Epidermal melanocyte (primary cell): ENCODE results near the gene TUBB4B.

Source experiments
- DNase-seq: peaks from one replicate; pipeline ENCODE4 v3.0.0; 2011; ENCODE audit warnings: low spot score; ENCODE audit not compliant: insufficient read length

Gene TUBB4B

DNA sequence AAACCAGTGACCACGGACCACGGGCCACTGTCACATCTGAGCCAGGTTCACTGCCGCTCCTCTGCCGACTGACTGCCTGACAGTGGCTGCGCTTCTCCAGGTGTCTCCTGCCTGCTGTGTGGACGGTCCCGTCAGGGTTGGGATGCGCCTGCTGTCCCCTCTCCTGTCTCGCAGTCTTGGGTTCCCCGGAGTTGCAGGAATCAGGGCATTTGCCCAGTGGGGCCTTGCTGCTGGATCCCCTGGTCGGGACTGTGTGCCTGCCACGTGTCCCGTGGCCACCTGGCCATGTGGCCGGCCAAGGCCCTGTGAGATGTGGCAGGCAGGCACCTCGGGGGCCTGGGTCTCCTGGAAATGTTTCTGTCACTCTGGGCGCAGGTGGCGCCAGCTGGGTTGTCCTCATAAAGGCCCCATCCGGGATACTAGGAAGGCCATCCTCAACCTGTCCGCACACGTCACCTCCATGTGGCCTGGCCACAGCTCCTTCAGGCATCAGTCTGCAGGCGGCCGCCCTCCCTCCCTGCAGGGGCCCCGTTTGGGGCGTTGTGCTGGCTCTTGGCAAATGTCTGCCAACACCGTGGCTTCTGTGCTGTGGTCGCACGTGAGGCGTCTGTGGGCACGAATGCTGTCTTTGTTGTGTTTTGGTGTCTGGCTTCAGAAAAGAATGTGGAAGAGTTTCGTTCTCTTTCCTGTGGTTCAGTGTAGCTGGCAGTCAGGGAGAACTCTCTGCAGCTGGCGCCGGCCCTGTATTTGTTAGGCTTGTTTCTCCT, 30.0 kb downstream of the TUBB4B start:
- peak; percentile 77 for DNase-seq

DNA sequence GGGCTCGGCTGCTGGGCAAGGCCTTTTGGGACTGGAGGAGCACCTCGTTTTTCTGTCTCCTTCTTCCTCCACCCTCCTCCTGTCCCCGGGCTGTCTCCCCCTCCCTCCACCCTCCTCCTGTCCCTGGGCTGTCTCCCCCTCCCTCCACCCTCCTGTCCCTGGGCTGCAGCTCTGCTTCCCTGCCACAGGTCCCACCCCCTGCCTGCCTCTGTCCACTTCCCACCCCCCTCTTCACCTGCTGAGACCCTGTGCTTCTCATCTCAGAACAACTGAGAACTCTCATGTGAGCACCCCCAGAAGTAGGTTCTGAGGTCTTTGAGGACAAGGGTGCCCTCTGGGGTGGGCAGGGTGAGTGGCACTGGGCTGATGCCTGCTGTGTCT, 30.6 kb downstream of the TUBB4B start:
- DNase-seq: no peak

DNA sequence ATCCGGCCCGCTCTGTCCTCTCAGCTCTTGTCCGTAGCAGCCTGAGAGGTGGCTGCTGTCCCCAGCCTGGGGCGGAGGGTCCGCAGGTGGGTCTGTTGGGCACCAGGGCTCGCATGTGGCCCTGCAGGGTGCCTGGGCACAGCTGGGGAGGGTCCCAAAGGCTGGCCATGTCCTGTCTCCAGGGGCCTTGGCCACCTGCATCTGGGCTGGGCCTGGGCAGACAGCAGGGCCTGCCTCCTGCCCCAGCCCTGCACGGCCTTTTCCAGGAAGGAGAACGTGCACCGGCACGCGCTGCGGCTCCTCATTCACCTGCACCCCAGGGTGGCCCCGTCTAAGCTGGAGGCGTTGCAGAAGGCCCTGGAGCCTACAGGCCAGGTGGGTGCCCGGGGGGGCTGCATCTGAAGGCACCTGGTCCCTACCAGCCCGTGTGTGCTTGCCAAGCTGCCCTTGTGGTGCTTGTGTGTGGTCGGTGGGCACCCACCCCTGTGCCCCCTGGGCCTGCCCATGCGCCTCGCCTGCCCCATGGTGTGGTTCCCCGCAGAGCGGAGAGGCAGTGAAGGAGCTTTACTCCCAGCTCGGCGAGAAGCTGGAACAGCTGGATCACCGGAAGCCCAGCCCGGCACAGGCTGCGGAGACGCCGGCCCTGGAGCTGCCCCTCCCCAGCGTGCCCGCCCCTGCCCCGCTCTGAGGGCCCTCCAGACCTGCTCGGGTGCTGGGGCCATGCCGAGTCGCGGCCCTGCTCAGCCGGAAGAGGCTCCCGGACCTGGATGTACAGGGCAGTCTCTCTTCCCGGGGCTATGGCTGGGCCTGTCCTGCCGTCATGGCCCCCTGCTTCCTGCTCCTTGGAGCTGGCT, 31.4 kb downstream of the TUBB4B start:
- DNase-seq: no peak

DNA sequence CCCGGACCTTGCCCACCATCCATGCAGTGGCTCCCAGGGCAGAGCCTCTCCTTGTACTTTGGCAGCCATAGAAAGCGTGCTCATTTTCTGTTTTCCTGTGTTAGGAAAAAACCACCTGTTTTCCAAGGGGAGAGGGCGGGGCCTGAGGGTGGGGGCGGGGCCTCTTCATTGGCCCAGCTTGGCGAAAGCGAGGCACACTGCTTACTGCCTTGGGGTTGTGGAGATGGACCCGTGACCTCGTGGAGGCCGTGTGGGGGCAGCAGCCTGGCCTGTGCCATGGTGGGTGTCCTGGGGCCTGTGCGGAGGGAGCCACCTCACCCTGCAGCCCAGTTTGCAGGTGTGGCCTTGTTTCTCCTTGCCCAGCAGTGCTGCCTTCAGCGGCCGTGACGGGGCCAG, 32.0 kb downstream of the TUBB4B start:
- DNase-seq: no peak

DNA sequence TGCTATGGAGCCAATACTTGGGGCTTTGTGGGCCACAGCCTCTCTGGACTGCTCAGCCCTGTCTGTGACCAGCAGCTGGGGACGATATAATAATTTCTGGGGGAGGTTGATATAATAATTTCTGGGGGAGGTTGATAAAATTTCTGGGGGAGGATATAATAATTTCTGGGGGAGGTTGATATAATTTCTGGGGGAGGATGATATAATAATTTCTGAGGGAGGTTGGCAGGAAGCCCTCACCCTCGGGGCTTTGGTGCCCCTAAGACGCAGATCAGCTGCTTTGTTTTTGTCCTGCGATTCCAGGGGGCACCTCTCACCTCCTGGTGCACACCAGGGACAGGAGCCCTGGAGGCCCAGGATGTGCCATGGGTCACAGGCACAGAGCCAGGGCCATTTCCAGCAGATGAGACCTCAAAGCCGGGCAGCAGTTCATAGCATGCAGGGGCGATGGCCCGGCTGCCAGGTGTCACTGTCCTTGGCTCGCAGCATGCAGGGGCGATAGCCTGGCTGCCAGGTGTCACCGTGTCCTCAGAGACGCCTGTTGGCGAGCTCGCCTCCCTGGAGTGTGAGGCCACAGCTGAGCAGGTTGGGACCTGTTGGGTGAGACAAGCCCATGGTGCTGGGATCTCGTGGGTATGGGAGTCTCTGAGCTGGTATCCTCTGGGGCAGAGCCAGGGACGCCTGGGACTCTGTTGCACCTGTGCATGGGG, 32.7 kb downstream of the TUBB4B start:
- no peak for DNase-seq

DNA sequence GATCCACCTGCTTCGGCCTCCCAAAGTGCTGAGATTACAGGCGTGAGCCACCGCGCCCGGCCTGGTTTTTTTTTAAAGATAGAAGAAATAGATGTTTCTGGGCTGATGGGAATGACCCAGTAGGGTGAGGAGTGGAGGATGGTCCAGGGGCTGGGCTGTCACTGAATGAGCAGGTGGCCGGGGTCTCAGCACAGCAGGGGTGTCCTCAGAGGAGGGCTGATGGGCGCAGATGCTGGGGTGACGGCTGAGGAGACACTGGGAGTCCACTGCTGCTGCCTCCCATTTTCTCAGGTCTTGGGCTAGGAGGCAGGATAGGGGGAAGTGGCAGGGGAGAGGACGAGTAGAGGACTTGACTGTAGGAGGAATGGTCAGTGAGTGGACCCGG, 34.1 kb downstream of the TUBB4B start:
- DNase-seq: no peak

DNA sequence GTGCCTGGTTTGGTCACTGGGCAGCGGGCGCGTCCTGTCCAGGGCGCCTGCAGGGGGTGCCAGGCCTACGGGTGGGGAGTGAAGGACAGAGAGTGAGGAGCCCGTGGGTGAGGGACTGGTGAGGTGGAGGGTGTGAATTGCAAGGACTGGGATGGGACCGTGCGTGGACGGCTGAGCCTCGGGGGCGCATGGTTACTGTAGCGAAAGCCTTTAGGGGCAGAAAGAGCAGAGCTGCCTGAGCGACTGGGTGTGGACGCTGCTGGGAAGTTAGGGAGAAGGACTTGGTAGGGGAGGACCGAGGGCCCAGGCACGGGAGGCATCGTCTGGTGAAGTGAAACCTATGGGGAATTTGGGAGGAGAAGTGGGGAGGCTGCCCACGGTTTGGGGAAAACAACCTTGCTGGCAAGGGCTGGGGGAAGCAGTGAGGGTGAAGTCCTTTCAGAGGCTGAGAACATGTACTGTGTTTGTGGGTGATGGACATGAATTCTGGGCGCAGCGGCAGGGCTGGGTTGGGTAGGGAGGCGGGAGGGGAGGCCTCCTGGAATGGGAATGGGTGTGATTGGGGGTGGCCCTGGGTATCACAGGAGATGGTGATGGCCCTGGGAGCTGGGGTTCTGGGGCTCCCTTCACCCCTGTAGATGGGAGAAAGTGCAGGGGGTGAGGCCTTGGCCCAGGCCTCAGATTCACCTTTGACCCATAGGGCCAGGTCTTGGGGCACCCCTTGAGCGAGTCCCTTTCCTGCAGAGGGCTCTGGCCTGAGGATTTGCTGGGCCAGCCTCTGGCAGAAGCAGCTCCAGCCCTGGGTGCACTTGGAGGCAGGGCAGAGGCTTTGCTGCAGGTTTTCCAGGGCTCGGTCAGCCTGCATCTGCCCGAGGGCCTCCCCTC, 34.7 kb downstream of the TUBB4B start:
- DNase-seq: no peak

DNA sequence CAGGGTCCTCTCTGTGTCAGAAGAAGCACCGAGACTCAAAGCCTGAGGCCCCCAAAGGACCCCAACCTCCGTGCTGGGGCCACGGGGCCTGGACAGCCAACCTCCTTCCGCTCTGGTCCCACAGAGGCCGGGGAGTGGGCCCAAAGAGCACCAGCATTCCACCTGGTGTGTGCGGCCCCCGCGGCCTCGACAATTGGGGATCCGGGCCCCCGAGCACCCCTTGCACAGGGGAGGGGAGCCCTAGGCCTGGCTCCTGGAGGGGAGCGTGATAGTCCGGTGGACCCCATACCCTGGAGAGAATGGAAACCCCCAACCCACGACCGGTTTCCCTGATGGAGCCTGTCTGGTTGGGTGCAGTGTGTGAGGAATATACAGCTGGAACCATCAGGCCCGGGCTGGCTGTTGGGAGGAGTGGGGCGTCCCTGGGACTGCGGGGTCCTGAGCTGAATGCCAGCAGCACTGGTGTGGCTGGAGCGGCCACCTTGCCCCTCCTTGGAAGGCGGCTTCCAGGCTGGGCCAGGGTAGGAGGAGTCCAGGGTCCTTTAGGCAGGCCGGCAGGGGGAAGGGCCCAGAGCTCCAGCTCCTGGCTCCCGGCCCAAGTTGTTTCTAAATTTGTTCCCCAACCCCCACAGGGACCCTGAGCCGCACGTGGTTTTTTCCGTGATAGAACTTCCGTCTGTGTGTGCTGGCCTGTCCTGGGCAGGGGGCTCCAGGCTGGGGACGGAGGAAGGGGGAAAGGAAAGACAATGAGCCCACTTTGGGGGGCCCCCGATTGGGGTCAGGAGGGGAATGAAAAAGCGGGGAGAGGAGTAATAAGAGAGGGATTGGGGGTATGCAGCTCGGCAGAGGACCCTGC, 35.6 kb downstream of the TUBB4B start:
- DNase-seq: peak; percentile 63

DNA sequence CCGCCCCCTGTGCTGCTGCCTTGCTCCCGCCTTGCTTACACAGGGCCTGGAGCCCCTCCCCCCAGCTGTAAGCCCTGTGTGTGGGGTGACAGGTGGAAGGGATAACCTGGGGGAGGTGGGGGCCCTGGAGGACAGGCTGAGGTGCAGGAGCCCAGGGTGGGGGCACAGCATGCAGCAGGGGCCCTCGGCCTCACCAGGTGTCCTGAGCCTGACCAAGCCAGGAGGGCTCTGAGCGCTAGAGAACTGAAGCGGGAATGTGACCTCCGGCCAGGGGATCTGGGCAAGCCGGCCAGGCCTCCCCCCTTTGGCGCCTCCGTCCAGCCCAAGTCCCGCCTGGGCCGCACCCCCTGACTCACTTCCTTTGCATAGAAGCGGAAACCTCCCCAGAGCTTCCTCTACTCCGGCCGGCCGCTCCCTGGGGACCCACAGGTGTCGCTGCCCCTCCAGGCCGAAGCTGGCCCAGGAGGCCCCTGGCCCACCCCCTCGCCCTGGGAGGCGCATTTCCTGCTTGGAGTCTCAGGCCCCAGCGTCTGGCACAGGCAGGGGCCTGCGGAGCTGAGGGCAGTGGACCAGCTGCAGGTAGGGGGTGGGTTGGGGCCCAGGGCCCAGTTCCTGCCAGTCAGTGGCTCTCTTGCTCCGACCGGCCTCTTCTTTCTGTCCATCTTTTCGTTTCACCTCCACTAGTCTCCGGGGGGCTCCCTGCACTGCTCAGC, 36.4 kb downstream of the TUBB4B start, which contains the start of gene TOR4A:
TSS of gene TOR4A (plus strand) at position 398 of the 713 bp plus-strand sequence. CDS start 964 bp downstream, outside the sequence.
- DNase-seq: peak; percentile 80

DNA sequence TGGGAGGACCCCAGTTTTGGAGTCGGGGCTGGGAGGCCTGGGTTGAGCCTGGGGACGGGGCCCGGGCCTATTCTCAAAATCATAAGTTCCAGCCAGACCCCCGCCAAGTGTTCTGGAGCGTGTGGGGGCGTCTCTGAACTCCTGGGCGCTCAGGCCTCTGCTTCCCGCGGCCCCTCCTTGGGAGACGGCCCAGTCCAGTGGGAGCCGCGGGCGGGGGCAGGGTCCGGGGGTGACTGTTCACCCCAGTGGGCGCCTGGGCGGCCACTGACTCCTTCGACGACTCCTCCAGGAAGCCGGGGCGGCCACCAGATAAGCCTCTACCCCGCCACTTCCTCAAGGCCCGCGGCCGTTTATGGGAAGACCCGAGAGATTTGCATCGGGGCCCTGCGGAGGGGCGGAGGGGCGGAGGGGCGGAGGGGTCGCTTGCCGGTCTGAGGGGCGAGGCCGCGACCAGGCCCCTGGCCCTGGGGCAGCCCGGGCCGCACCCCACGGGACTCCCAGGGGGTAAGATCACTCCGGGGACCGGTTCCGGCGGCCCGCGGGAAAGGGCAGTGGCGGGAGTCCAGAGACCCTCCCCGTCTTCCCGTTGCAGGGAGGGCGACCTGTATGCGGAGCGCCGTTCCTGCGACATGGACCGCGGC, 37.1 kb downstream of the TUBB4B start:
- DNase-seq: no peak

DNA sequence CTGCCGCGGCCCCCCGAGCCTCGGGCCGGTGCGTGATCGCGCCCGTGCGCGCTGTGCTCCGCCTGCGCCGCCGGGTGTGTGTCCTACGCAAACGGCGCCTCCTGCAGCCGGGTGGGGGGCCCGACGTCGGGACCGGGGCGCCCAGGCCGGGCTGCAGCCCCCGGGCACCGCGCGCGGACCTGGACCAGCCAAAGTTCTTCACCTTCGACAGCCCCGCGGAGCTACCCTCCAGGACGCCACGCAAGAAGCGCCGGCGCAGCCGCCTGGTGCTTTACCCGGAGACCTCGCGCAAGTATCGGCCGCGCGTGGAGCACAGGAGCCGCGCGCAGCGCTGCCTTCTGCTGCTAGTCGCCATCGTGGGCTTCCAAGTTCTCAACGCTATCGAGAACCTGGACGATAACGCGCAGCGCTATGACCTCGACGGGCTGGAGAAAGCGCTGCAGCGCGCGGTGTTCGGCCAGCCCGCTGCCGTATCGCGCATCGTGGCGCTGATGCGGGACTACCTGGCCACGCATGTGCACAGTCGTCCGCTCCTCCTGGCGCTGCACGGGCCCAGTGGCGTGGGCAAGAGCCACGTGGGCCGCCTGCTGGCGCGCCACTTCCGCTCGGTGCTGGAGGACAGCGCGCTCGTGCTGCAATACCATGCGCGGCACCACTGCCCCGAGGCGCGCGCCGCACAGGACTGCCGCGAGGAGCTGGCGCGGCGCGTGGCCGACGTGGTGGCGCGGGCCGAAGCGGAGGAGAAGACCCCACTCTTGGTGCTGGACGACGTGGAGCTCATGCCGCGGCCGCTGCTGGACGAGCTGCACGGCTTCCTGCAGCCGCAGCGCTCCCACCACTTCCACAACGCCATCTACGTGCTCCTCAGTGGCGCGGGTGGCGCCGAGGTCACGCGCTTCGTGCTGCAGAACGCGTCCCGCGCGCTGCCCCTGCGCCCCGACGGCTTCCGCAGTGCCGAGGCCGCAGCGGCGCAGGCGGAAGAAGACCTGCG, 37.9 kb downstream of the TUBB4B start:
- no peak for DNase-seq

DNA sequence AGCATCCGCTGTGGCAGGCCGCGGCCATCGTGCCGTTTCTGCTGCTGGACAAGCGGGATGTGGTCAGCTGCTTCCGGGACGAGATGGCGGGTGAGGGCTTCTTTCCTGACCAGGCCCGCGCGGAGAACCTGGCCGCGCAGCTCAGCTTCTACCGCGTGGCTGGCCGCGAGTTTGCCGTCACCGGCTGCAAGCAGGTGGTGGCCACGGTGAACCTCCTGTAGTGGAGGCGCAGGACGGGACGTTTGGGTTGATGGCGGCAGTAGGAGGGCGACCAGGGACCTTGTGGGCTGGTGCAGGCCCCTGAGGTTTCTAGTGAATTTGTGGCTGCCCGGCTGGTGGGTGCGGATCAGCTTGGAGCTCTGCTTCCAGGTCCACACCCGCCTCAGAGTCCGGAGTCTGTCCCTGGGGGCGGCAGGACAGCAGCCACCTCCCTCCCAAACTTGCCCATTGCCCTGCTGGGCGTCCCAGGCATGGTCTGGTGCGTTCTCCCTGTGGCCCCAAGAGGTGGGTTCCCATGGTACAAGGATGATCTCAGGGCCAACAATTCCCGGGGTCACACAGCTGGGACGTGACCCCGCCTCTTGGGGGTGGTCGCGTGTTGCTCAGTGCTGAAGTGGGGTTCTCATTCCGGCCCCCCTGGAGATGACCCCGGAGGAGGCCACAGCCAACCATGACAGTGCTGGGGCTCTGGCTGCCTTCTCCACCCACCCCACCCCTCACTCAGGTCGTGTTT, 38.8 kb downstream of the TUBB4B start:
- no peak for DNase-seq

DNA sequence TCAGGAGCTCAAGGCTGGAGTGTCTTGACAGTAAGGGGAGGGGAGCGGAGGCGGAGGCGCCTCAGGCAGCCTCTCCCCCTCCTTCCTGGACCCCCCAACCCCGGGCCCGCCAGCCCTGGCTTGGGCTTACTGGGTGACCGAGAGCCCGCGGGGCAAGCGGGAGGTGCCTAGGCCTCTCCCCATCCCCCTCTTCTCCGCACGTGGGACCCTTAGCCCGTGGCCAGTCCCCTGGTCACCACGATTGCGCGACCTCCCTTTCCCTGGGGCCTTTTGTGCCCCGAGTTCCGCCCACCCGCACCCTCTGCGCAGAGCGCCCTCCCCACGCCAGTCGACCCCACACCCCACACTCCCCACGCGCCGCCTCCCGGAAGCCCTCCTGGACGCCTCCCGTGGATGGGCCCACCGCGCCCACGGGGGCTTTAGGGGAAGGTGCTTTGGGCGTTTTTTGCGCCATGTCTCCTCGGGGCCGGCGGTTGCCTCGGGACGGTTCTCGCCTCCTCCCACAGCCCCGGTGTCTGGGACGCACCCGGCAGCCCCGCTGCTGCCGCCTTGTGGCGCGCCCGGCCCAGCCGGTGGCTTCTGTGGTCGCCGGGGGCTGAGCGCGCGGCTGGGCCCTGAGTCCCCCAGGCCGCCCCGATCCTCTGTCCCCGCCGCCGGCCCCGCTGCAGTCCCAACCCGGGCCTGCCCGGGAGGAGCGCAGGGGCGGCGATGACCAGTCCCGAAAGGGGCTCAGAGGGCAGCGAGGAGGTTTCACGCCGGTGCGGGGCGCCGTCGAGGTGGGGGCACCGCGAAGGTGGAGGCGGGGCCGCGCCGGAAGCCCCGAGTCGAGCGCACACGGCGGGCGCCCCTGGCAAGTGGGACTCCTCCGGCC, 39.6 kb downstream of the TUBB4B start:
- no peak for DNase-seq

DNA sequence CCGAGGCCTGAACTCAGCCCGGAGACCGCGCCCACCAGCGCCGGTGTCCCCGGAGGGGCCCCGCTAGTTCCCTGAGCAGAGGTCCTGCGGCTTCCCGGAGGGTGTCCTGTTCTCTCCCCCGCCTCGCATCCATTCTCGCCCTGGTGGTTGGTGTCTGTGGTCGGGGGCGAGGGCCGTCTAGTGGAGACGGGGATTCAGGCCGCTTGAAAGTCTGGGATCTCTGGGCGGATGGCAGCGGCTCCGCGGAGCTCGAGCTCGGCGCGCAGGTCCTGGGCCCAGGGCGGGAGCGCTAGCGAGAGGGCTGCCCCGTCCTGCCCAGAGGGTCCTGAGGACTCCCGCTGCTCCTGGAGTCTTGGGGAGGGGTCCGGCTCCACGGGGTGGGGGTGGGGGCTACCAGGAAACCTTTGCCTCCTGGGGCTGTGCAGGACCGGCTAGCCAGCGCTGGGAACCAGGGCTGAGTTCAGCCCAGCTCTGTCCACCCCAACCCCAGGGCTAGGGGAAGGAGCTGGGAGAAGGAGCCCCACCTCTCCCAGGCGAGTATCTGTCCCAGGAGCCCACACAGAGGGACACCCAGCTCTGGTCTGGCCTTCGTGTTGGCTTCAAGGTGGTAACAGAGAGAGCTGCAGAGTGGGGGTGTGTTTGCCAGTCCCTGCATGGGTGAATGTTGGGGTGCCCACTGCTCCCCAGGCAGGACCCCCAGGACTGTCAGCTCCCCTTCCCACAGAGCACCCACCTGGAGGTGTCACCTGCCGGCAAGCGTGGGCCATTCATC, 40.4 kb downstream of the TUBB4B start:
- DNase-seq: no peak

DNA sequence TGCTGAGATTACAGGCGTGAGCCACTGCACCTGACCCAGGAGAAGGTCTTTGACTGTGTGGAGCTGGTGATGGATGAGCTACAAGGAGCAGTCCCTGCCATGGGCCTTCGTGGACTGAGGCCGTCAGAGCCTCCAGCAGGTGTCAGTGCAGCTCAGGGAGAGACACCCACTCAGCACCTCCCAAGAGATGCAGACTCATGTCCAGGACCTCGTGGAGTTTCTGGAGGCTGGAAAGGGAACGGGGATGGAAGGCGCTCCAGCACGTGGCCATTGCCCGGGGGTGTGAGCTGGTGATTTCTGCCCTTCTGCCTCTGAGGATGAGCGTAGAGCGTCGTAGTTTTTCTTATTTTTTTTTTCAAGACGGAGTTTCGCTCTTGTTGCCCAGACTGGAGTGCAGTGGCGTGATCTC, 45.9 kb downstream of the TUBB4B start:
- DNase-seq: peak; percentile 93
